Psoas muscle (tissue), 8 donors: ENCODE results near the gene CA10. TPM values are rescaled to one million over a fixed set of nuclear protein-coding genes. Genes with fewer than 3 reads are reported as not detected.

ENCODE experiments used
- ATAC-seq, 4 donors: fragments of 200-7000 bp; cut with Tn5 transposase; one replicate each; pipeline ENCODE4 v1.9.1; 2020; ENCODE audit warnings: moderate library complexity in 3 of 4, mild to moderate bottlenecking in 2 of 4
- DNase-seq, 2 donors: peaks; one replicate each; pipeline ENCODE4 v3.0.0-alpha.2; 2020
- H3K27ac ChIP-seq: fragments of 200-600 bp; one replicate; pipeline ENCODE4 v1.8.0; 2022
- H3K27me3 ChIP-seq, 3 donors: fragments of 200-600 bp in 1 of 3; one replicate each; pipeline versions ENCODE4 v1.6.1 to v1.8.0; 2013 to 2022; ENCODE audit warnings: low read length in 2 of 3, mild to moderate bottlenecking in 2 of 3, moderate library complexity in 1 of 3; ENCODE audit not compliant: insufficient read depth in 3 of 3
- H3K36me3 ChIP-seq, 2 donors: fragments of 200-600 bp in 1 of 2; one replicate each; pipeline versions ENCODE4 v1.6.1 to v1.8.0; 2013 to 2022; ENCODE audit warnings: low read depth in 1 of 2, mild to moderate bottlenecking in 1 of 2, moderate library complexity in 1 of 2; ENCODE audit not compliant: insufficient read depth in 1 of 2
- H3K4me1 ChIP-seq: fragments of 200-600 bp; one replicate; pipeline ENCODE4 v1.8.0; 2022
- H3K4me3 ChIP-seq: fragments of 200-600 bp; one replicate; pipeline ENCODE4 v1.8.0; 2022; ENCODE audit warnings: mild to moderate bottlenecking
- H3K9me3 ChIP-seq: fragments of 200-600 bp; one replicate; pipeline ENCODE4 v1.8.0; 2022
- WGBS, 3 donors: extraction: QIAGEN DNeasy Blood & Tissue Kit; methylation state at CpG; one replicate each; pipeline versions ENCODE4 v1.1.6 to v1.1.7; 2013; 5-methylcytosine and 5-hydroxymethylcytosine counted together
- intact Hi-C, 2 donors: fragments of 100-400 bp; cut with DNase I; formaldehyde crosslinking; loops; one replicate each; pipeline versions ENCODE4 v1.11.0 to v1.14.2; 2022
- polyA plus RNA-seq, 3 donors: library from polyadenylated mRNA; stranded (reverse); fragments of 200-250 nt; gene quantifications; one replicate each; pipeline ENCODE4 v1.2.3, GENCODE V29; 2013
- total RNA-seq, 4 donors: library from RNA; stranded (reverse); fragmentation: NEBNext Ultra II Directional in 2 of 4; extraction: Animal tissue kit (Norgen Biotek cat#: 25700) in 2 of 4; gene quantifications; one replicate each; pipeline versions ENCODE4 v1.2.1 to v1.2.4, GENCODE V29; 2021 to 2023
- TF ChIP-seq, protein P1 (sequence below): fragments of 200-600 bp; IDR thresholded peaks from one replicate; pipeline ENCODE4 v1.8.0; 2022; ENCODE audit warnings: antibody characterized with exemption
- donor health status: healthy with polysubstance abuse.
- donor health status: DM: no; HTN: no; CAD: no; lungs with moderate emphysema.
- donor health status: Bipolar disorder and iron deficiency.
- donor health status: healthy.
- donor health status: DM: yes; HTN: yes; CAD: no.
- donor health status: DM: no; HTN: no; CAD: no.
- donor health status: DM: no; HTN: no; CAD: no.
- donor health status: DM: yes; HTN: yes; CAD: no.

CA10 gene
- total and polyA plus RNA-seq, 7 donors, result 0.03 to 0.04 TPM; not detected in 5

DNA sequence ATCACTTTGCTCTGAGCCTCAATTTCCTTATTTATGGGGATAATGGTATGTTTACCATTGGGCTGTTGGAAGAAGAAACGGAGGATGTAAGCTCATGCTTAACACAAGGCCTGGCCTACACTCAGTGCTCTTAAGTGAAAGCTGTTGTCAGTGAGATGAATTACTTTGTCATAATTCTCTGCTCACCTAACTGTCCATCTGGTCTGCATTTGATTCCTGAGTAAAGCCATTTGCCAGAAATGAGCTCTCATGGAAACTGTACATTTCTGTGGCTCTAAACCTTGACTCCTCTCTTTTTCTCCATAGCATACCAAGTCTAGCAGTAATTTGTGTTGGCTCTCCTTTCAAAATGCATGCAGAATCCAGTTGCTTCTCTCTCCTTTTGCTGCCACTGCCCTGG, 452.4 kb downstream of the CA10 start:
- H3K27ac ChIP-seq, result no peak overlapping the region
- no peaks in the 10 kb centered on the region for H3K36me3 ChIP-seq
- no peaks in the 10 kb centered on the region for H3K27me3 ChIP-seq
- DNase-seq (no peak), ATAC-seq (no peak)
- TF ChIP-seq, protein P1, sequence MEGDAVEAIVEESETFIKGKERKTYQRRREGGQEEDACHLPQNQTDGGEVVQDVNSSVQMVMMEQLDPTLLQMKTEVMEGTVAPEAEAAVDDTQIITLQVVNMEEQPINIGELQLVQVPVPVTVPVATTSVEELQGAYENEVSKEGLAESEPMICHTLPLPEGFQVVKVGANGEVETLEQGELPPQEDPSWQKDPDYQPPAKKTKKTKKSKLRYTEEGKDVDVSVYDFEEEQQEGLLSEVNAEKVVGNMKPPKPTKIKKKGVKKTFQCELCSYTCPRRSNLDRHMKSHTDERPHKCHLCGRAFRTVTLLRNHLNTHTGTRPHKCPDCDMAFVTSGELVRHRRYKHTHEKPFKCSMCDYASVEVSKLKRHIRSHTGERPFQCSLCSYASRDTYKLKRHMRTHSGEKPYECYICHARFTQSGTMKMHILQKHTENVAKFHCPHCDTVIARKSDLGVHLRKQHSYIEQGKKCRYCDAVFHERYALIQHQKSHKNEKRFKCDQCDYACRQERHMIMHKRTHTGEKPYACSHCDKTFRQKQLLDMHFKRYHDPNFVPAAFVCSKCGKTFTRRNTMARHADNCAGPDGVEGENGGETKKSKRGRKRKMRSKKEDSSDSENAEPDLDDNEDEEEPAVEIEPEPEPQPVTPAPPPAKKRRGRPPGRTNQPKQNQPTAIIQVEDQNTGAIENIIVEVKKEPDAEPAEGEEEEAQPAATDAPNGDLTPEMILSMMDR, result no peak
- 96 to 97% (median 96%) methylated on average over 1 of the region's 1 CpG for WGBS, 3 donors
- no peaks in the 10 kb centered on the region for H3K9me3 ChIP-seq
- intact Hi-C loops, result no loop called here
- no peaks in the 10 kb centered on the region for H3K4me1 ChIP-seq
- H3K4me3 ChIP-seq, result no peak overlapping the region

DNA sequence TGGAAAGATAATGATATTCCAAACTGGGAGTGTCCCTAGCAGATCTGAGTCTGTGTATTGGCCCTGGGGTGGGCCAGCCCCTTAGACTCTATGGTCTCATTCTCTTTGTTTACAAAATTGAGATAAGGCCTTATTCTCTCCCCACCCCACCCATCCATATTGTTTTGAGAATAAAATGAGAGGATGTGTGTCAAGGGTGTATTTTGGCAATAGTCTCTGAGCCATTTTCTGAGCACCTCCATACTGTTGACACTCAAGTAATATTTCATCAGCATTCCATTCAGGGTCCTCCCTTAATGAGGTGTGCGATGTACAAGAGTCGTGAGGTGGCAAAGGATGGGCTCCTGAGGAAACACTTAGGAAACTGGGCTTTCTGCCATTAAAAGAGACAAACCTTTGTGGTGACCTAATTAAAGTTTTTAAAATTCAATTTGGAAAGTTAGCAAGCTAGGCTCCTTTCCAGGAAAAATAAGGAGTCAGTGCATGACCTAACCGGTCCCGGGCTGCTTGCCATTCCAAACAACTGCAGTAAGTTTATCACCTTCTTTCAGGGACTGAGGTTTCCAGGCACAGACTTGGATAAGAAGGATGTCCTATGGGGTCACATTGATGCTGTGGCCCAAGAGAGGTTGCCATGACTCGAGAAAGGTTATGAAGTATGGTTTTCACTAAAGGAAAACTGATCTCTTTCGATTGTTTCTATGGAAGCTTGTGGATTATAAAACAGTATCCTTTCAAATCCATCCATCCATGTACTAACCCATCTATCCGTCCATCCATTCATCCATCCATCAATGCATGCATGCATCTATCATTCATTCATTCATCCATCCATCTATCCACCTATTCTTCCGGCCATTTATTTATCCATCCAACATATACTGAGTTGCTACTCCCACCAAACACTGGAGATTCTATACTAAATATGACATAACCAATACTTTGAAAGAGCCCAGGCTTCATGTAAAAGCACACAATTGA, 454.9 kb downstream of the CA10 start:
- TF ChIP-seq, protein P1, result no peak
- DNase-seq (peak; percentile 59 to 68), ATAC-seq (peak in 3 of 4 donors; percentile 37 to 56 (median 42))
- Histone ChIP-seq H3K9me3 (no peaks in the 10 kb centered on the region), H3K27ac (no peak overlapping the region), H3K4me1 (no peaks in the 10 kb centered on the region), H3K27me3 (no peaks in the 10 kb centered on the region), H3K4me3 (no peak overlapping the region), H3K36me3 (no peaks in the 10 kb centered on the region)
- intact Hi-C loops, result no loop called here
- WGBS, 3 donors, result 30 to 44% (median 38%) methylated on average over 8 of the region's 8 CpGs

DNA sequence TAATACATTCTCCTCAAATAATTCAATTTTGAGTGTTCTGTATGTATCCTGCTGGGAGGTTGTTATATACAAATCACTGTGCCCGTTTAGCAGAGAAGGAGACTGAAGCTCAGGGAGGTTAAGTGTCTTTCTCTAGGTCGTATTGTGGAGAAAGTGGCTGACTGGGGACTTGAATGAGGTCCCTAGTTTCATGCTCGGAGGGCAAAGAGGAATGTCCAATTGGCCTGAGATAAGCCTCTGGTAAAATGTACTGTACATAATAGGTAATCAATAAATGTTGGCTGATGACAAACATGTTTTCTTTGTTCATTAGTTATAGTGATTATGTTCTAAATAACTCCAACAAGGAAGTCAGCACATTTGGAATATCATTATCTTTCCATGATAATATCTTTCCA, 455.6 kb downstream of the CA10 start:
- TF ChIP-seq, protein P1, result no peak
- Histone ChIP-seq H3K27ac (no peak overlapping the region), H3K4me3 (no peak overlapping the region), H3K9me3 (no peaks in the 10 kb centered on the region), H3K4me1 (no peaks in the 10 kb centered on the region), H3K36me3 (no peaks in the 10 kb centered on the region), H3K27me3 (no peaks in the 10 kb centered on the region)
- no peak for DNase-seq
- ATAC-seq, result no peak
- intact Hi-C loops, result no loop called here
- 62 to 66% (median 65%) methylated on average over 3 of the region's 3 CpGs for WGBS, 3 donors

DNA sequence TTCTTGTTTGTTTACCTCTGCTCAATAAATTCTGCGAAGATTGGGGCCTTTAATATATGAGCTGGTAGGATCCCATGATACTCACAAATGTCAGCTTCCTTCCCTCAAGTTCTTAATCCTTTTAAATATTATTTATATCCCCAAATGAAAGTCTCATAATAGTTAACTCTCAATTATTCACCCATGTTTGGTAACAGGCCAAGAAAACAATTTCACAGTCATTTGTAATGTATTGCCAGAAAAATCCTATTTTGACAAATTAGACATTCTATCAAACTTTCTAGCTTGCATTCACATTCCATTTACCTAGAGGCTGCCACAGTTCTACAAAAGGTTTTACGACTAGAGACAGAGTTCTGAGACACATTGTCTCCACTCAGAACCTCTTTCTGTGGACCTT, 457.0 kb downstream of the CA10 start:
- Histone ChIP-seq H3K27ac (no peak overlapping the region), H3K4me1 (no peaks in the 10 kb centered on the region), H3K27me3 (no peaks in the 10 kb centered on the region), H3K9me3 (no peaks in the 10 kb centered on the region), H3K4me3 (no peak overlapping the region), H3K36me3 (no peaks in the 10 kb centered on the region)
- intact Hi-C loops, result no loop called here
- WGBS, 3 donors, result 69 to 76% (median 72%) methylated on average over 2 of the region's 2 CpGs
- no peak for ATAC-seq
- TF ChIP-seq, protein P1, result no peak
- no peak for DNase-seq
